Measurements from ENCODE around the gene LENG8. TPM values are rescaled to one million over a fixed set of nuclear protein-coding genes. Genes with fewer than 3 reads are reported as not detected.

LENG8 gene
- total RNA-seq, 3 donors from 2014 or later (not counting 1 experiment from before 2014, with no cell fraction given): 479 to 563 (median 507) TPM

DNA sequence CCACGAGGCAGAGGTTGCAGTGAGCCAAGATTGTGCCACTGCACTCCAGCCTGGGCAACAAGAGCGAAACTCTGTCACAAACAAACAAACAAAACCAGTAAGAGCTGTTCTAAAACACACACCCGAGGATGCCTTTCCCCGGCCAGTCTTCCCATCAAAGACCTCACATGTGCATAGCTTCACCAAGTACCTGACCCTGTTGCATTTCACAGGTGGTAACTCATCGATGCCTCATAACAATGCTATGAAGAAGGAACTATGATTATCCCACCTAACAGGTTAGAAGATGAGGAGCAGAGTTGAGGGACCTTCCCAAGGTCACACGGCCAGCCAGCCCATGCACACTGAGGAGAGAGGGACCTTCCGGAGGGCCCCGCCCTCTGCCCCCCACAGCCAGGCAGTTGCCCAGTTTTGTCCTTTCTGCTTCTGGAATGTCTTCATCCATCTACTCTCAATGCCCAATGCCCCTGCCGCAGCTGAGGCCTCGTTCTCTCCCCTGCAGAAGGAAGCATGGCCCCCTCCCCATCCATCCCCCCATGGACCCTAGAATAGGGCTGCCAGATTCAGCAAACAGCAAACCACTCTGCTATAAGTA is 16.8 kb upstream of the LENG8 start:
- Histone ChIP-seq H3K36me3 (ENCODE audit: control insufficient read depth, insufficient read depth, low read length) (no peaks in the 10 kb centered on the region), H3K27ac (ENCODE audit: low read length) (no peak overlapping the region), H3K27me3 (ENCODE audit: control insufficient read depth, insufficient read depth, low read length) (peaks cover 15% of the 10 kb centered on the region), H3K4me3 (ENCODE audit: low read length) (no peak overlapping the region), H3K9me3 (ENCODE audit: control insufficient read depth, insufficient read depth, low read length) (no peaks in the 10 kb centered on the region), H3K4me1 (ENCODE audit: control insufficient read depth, insufficient read depth, low read length) (peaks cover 25% of the 10 kb centered on the region)
- 91% methylated on average over 10 of the region's 10 CpGs for WGBS (ENCODE audit: insufficient coverage)
- ATAC-seq: no peak
- Mint-ChIP-seq H3K4me1 (peaks cover 5 to 36% of the 10 kb centered on the region in 2 donors), H3K9me3 (no peaks in the 10 kb centered on the region), H3K4me3 (no peak overlapping the region), H3K27me3 (ENCODE audit: low read depth in 2 of 2) (peaks cover 0 to 12% of the 10 kb centered on the region in 2 donors), H3K36me3 (no peaks in the 10 kb centered on the region), H3K27ac (no peak overlapping the region)
- DNase-seq: no peak
- intact Hi-C loops (cut with micrococcal nuclease): no loop called here
- no peak for TF ChIP-seq CTCF (IDR thresholded peaks at IDR 0.05)

GRCh38 chr19:54433697-54434096 is 15.3 kb upstream of the LENG8 start:
- DNase-seq: no peak
- Mint-ChIP-seq H3K4me3 (no peak overlapping the region), H3K27me3 (ENCODE audit: low read depth in 2 of 2) (peaks cover 0 to 12% of the 10 kb centered on the region in 2 donors), H3K27ac (peak overlapping the region in 1 of 2 donors; percentile 73), H3K36me3 (no peaks in the 10 kb centered on the region), H3K9me3 (no peaks in the 10 kb centered on the region), H3K4me1 (peaks cover 5 to 36% of the 10 kb centered on the region in 2 donors)
- no peak overlapping the region for H3K27ac ChIP-seq (ENCODE audit: low read length)
- intact Hi-C loops (cut with micrococcal nuclease): no loop called here
- H3K27me3 ChIP-seq (ENCODE audit: control insufficient read depth, insufficient read depth, low read length): peaks cover 15% of the 10 kb centered on the region
- H3K9me3 ChIP-seq (ENCODE audit: control insufficient read depth, insufficient read depth, low read length): no peaks in the 10 kb centered on the region
- no peak for ATAC-seq
- TF ChIP-seq CTCF (IDR thresholded peaks at IDR 0.05): no peak
- H3K4me3 ChIP-seq (ENCODE audit: low read length): no peak overlapping the region
- no peaks in the 10 kb centered on the region for H3K36me3 ChIP-seq (ENCODE audit: control insufficient read depth, insufficient read depth, low read length)
- peaks cover 25% of the 10 kb centered on the region for H3K4me1 ChIP-seq (ENCODE audit: control insufficient read depth, insufficient read depth, low read length)
- 99% methylated on average over 5 of the region's 5 CpGs for WGBS (ENCODE audit: insufficient coverage)

DNA sequence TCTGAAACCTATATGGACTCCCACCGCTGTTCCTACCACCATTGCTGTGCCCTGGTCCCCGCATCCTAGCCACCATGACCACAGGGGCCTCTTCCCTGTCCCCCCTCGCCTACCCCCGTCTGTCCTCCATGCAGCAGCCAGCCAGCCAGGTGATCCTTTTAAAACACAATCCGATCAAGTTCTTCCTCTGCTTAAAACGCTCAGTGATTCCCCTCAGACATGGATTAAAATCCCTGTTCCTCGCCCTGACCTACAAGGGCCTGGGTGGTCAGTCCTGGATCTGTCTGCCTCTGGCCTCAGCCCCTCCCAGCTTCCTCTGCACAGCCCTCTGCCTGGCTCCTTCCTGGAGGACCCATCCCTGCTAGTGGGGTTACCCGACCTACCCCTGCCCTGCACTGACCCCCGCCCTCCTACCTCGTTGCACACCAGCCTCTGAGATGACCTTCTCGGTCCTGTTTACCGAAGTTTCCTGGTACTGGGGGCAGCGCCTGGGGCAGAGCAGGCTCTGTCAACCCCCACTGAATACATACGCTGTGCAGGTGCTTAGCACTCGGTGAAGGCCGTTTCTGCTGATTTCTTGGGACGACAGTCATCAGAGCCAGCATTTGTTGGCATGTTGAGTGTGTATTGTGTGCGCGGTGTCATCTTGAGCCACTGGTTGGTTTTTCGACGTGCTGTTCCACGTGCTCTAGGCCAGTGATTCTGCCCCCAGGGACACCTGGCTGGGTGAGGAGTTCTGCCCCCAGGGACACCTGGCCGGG is 14.7 kb upstream of the LENG8 start:
- intact Hi-C loops (cut with micrococcal nuclease): no loop called here
- no peak for ATAC-seq
- H3K27ac ChIP-seq (ENCODE audit: low read length): no peak overlapping the region
- H3K4me3 ChIP-seq (ENCODE audit: low read length): no peak overlapping the region
- H3K36me3 ChIP-seq (ENCODE audit: control insufficient read depth, insufficient read depth, low read length): no peaks in the 10 kb centered on the region
- DNase-seq: no peak
- no peak for TF ChIP-seq CTCF (IDR thresholded peaks at IDR 0.05)
- Mint-ChIP-seq H3K36me3 (no peaks in the 10 kb centered on the region), H3K9me3 (no peaks in the 10 kb centered on the region), H3K27ac (peak overlapping the region in 1 of 2 donors; percentile 82), H3K4me3 (no peak overlapping the region), H3K4me1 (peaks cover 5 to 33% of the 10 kb centered on the region in 2 donors), H3K27me3 (ENCODE audit: low read depth in 2 of 2) (peaks cover 0 to 7% of the 10 kb centered on the region in 2 donors)
- 82% methylated on average over 23 of the region's 23 CpGs for whole genome bisulfite sequencing (ENCODE audit: insufficient coverage)
- peaks cover 11% of the 10 kb centered on the region for H3K27me3 ChIP-seq (ENCODE audit: control insufficient read depth, insufficient read depth, low read length)
- no peaks in the 10 kb centered on the region for H3K9me3 ChIP-seq (ENCODE audit: control insufficient read depth, insufficient read depth, low read length)
- peaks cover 25% of the 10 kb centered on the region for H3K4me1 ChIP-seq (ENCODE audit: control insufficient read depth, insufficient read depth, low read length)

Data from natural killer cell (primary cell).